ACC112 (cell line): ENCODE results near the gene IL1RL2.
A peak's percentile ranks its signal among the peaks of the same experiment; 100 is the strongest.

Experiments used
- H2AFZ ChIP-seq: fragments of 200-600 bp; sonication (generic); one replicate; pipeline ENCODE4 v1.6.0; 2017; ENCODE audit warnings: antibody characterized with exemption, low read length; ENCODE audit not compliant: unreplicated experiment
- H3K27ac ChIP-seq: fragments of 200-600 bp; sonication (generic); 2 replicates; pipeline ENCODE4 v1.5.1; 2014; ENCODE audit warnings: low read depth, mild to moderate bottlenecking, antibody characterized with exemption, low read length, moderate library complexity
- H3K27me3 ChIP-seq: fragments of 200-600 bp; sonication (generic); 2 replicates; pipeline ENCODE4 v1.6.1; 2014; ENCODE audit warnings: mild to moderate bottlenecking, antibody characterized with exemption, low read length, moderate library complexity, mixed read lengths; ENCODE audit not compliant: insufficient read depth
- H3K36me3 ChIP-seq: fragments of 200-600 bp; sonication (generic); 2 replicates; pipeline ENCODE4 v1.6.1; 2016; ENCODE audit warnings: mild to moderate bottlenecking, antibody characterized with exemption, low read length, moderate library complexity, mixed read lengths; ENCODE audit not compliant: insufficient read depth
- H3K4me1 ChIP-seq: fragments of 200-600 bp; sonication (generic); one replicate; pipeline ENCODE4 v1.6.1; 2016; ENCODE audit warnings: low read length, mixed read lengths; ENCODE audit not compliant: insufficient read depth, unreplicated experiment, control insufficient read depth
- H3K4me3 ChIP-seq: fragments of 200-600 bp; sonication (generic); 2 replicates; pipeline ENCODE4 v1.5.1; 2014; ENCODE audit warnings: mild to moderate bottlenecking, low read depth, low read length
- H3K79me2 ChIP-seq: fragments of 200-600 bp; sonication (generic); one replicate; pipeline ENCODE4 v1.6.0; 2016; ENCODE audit warnings: low read length; ENCODE audit not compliant: control insufficient read depth, unreplicated experiment, insufficient read depth

The IL1RL2 gene

GRCh38 chr2:102159295-102159694 is 27.5 kb upstream of the IL1RL2 start:
- peaks cover 50% of the 10 kb centered on the region for H3K4me1 ChIP-seq
- no peak overlapping the region for H2AFZ ChIP-seq
- peaks cover 68% of the 10 kb centered on the region for H3K79me2 ChIP-seq
- H3K36me3 ChIP-seq = peaks cover 74% of the 10 kb centered on the region
- no peak overlapping the region for H3K4me3 ChIP-seq
- no peaks in the 10 kb centered on the region for H3K27me3 ChIP-seq
- H3K27ac ChIP-seq = peak overlapping the region; percentile 84

- Histone ChIP-seq H3K4me1 (peaks cover 30% of the 10 kb centered on the region), H3K36me3 (peaks cover 74% of the 10 kb centered on the region), H2AFZ (no peak overlapping the region), H3K4me3 (peak overlapping the region; percentile 2; the same call in 1 of the 2 replicates), H3K79me2 (peaks cover 31% of the 10 kb centered on the region), H3K27ac (peak overlapping the region; percentile 65), H3K27me3 (no peaks in the 10 kb centered on the region)
These were observed 20.5 kb upstream of the IL1RL2 start for GRCh38 chr2:102166189-102166845.

DNA sequence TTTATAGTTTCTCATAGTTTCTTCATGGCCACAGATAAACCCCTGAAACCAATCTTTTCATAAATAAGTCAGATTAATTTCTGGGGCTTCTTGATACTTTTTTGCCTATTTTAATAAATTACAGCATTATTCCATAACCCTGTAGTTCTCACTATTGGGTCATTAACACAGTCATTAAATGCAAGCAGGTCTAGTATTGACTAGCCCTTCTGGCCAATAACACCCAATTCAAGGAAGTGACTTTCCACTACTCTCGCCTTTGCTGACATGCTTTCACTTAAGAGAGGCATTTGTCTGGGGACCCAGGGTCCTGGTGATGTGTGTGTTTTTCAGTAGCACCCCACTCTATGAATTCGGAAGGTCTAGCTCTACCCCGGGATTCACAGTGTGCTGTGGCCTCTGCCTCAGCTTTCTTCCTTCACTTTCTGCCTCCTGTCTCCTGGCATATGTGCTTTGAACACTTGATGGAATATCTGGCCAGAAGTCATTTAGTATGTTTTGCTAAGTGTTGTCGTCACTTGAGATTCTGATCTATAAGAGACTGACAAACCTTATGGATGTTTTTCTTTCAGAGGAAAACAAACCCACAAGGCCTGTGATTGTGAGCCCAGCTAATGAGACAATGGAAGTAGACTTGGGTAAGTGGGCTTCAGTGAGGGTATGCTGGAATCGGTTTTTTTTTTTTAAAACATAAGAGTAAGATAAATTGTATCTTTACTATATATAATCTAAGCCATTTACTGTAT is 18.6 kb upstream of the IL1RL2 start:
- H3K36me3 ChIP-seq = peaks cover 83% of the 10 kb centered on the region
- no peak overlapping the region for H3K27ac ChIP-seq
- no peaks in the 10 kb centered on the region for H3K27me3 ChIP-seq
- peaks cover 20% of the 10 kb centered on the region for H3K79me2 ChIP-seq
- H3K4me1 ChIP-seq = peaks cover 25% of the 10 kb centered on the region
- H2AFZ ChIP-seq = no peak overlapping the region
- no peak overlapping the region for H3K4me3 ChIP-seq

- Histone ChIP-seq H2AFZ (no peak overlapping the region), H3K36me3 (peaks cover 86% of the 10 kb centered on the region), H3K4me1 (no peaks in the 10 kb centered on the region), H3K79me2 (no peaks in the 10 kb centered on the region), H3K27ac (no peak overlapping the region), H3K4me3 (no peak overlapping the region), H3K27me3 (no peaks in the 10 kb centered on the region)
These were observed 14.9 kb upstream of the IL1RL2 start for GRCh38 chr2:102171946-102172345.

DNA sequence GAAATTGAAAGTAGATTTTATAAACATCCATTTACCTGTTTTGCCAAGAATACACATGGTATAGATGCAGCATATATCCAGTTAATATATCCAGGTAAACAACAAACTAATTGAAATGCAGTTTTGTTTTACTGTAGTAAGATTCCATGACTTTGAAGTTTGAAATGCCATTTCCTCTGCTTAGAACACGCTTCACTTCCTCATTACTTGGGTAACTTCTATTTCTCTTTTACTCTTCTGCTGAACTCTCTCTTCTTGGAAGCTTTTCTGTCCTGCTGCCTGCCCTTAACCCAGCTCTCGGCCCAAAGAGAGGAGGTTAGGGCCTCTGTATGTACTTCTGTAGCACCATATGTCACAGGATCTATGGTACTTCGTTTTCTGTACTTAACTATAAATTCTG is 14.1 kb upstream of the IL1RL2 start:
- Histone ChIP-seq H3K79me2 (no peaks in the 10 kb centered on the region), H3K4me3 (no peak overlapping the region), H3K36me3 (peaks cover 84% of the 10 kb centered on the region), H3K27me3 (no peaks in the 10 kb centered on the region), H2AFZ (no peak overlapping the region), H3K27ac (no peak overlapping the region), H3K4me1 (no peaks in the 10 kb centered on the region)

DNA sequence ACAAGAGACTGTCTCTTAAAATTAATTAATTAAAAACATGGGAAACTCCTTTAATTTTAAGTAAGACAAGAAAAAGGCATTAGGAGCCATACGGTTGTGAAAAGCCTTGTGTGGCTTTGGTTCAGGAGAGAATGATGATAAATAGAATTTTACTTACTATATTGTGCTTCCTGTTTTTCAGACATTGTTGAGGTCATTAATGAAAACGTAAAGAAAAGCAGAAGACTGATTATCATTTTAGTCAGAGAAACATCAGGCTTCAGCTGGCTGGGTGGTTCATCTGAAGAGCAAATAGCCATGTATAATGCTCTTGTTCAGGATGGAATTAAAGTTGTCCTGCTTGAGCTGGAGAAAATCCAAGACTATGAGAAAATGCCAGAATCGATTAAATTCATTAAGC is 10.7 kb upstream of the IL1RL2 start:
- no peak overlapping the region for H3K4me3 ChIP-seq
- peaks cover 72% of the 10 kb centered on the region for H3K36me3 ChIP-seq
- no peak overlapping the region for H2AFZ ChIP-seq
- H3K4me1 ChIP-seq = no peaks in the 10 kb centered on the region
- H3K27ac ChIP-seq = no peak overlapping the region
- H3K27me3 ChIP-seq = no peaks in the 10 kb centered on the region
- H3K79me2 ChIP-seq = no peaks in the 10 kb centered on the region

DNA sequence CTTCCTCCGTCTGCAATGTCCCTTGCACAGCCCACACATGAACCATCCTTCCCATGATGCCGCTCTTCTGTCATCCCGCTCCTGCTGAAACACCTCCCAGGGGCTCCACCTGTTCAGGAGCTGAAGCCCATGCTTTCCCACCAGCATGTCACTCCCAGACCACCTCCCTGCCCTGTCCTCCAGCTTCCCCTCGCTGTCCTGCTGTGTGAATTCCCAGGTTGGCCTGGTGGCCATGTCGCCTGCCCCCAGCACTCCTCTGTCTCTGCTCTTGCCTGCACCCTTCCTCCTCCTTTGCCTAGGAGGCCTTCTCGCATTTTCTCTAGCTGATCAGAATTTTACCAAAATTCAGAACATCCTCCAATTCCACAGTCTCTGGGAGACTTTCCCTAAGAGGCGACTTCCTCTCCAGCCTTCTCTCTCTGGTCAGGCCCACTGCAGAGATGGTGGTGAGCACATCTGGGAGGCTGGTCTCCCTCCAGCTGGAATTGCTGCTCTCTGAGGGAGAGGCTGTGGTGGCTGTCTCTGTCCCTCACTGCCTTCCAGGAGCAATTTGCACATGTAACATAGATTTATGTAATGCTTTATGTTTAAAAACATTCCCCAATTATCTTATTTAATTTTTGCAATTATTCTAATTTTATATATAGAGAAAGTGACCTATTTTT is 8.9 kb upstream of the IL1RL2 start:
- H3K27me3 ChIP-seq = no peaks in the 10 kb centered on the region
- H2AFZ ChIP-seq = no peak overlapping the region
- no peaks in the 10 kb centered on the region for H3K79me2 ChIP-seq
- H3K4me3 ChIP-seq = no peak overlapping the region
- peaks cover 54% of the 10 kb centered on the region for H3K36me3 ChIP-seq
- no peak overlapping the region for H3K27ac ChIP-seq
- H3K4me1 ChIP-seq = no peaks in the 10 kb centered on the region

DNA sequence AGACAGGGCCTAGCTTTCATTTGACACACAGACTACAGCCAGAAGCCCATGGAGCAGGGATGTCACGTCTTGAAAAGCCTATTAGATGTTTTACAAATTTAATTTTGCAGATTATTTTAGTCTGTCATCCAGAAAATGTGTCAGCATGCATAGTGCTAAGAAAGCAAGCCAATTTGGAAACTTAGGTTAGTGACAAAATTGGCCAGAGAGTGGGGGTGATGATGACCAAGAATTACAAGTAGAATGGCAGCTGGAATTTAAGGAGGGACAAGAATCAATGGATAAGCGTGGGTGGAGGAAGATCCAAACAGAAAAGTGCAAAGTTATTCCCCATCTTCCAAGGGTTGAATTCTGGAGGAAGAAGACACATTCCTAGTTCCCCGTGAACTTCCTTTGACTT is 7.8 kb upstream of the IL1RL2 start:
- no peaks in the 10 kb centered on the region for H3K27me3 ChIP-seq
- no peak overlapping the region for H3K27ac ChIP-seq
- peaks cover 43% of the 10 kb centered on the region for H3K36me3 ChIP-seq
- H3K79me2 ChIP-seq = no peaks in the 10 kb centered on the region
- peaks cover 5% of the 10 kb centered on the region for H3K4me1 ChIP-seq
- H3K4me3 ChIP-seq = no peak overlapping the region
- no peak overlapping the region for H2AFZ ChIP-seq

GRCh38 chr2:102179788-102180686 is 6.8 kb upstream of the IL1RL2 start:
- no peaks in the 10 kb centered on the region for H3K79me2 ChIP-seq
- H3K4me1 ChIP-seq = peaks cover 14% of the 10 kb centered on the region
- no peak overlapping the region for H2AFZ ChIP-seq
- H3K36me3 ChIP-seq = peaks cover 33% of the 10 kb centered on the region
- H3K4me3 ChIP-seq = no peak overlapping the region
- no peaks in the 10 kb centered on the region for H3K27me3 ChIP-seq
- H3K27ac ChIP-seq = no peak overlapping the region

- Histone ChIP-seq H3K36me3 (peaks cover 27% of the 10 kb centered on the region), H3K27ac (peak overlapping the region; percentile 11; the same call in 1 of the 2 replicates), H3K79me2 (no peaks in the 10 kb centered on the region), H3K27me3 (no peaks in the 10 kb centered on the region), H2AFZ (no peak overlapping the region), H3K4me1 (peaks cover 19% of the 10 kb centered on the region), H3K4me3 (no peak overlapping the region)
These were observed 6.2 kb upstream of the IL1RL2 start for GRCh38 chr2:102180687-102180999.
